Esophagus squamous epithelium (tissue), 5 donors: Measurements from ENCODE around the gene POR. TPM values are rescaled to one million over a fixed set of nuclear protein-coding genes. Genes with fewer than 3 reads are reported as not detected.
A peak's percentile ranks its signal among the peaks of the same experiment; 100 is the strongest.
"Not testable (repeated sequence)": the region's sequence is repeated elsewhere in the genome, so short reads cannot be mapped to it uniquely, and the experiment has no call there.

Experiments
- DNase-seq: peaks from one replicate; lab custom pipeline; 2025; lab: John Stamatoyannopoulos, UW
- H3K27ac ChIP-seq, 4 donors: fragments of 200-600 bp; sonication (generic); one replicate each; pipeline ENCODE4 v1.5.1; 2016 to 2019; ENCODE audit warnings: mild to moderate bottlenecking in 1 of 4
- H3K27me3 ChIP-seq, 4 donors: fragments of 200-600 bp; sonication (generic); 1 replicate in 3 of 4; 2 replicates in 1 of 4; pipeline versions ENCODE4 v1.5.1 to v1.6.0; 2017 to 2021; ENCODE audit warnings: antibody characterized with exemption in 1 of 4
- H3K36me3 ChIP-seq, 3 donors: fragments of 200-600 bp; sonication (generic); one replicate each; pipeline ENCODE4 v1.5.1; 2016 to 2019
- H3K4me1 ChIP-seq, 3 donors: fragments of 200-600 bp; sonication (generic); one replicate each; pipeline ENCODE4 v1.5.1; 2017 to 2019
- H3K4me3 ChIP-seq, 4 donors: fragments of 200-600 bp; sonication (generic); 1 replicate in 3 of 4; 2 replicates in 1 of 4; pipeline ENCODE4 v1.5.1; 2016 to 2019; ENCODE audit warnings: mild to moderate bottlenecking in 2 of 4, moderate library complexity in 1 of 4
- H3K9me3 ChIP-seq, 3 donors: fragments of 200-600 bp; sonication (generic); one replicate each; pipeline ENCODE4 v1.5.1; 2016 to 2019
- CTCF ChIP-seq, 6 experiments: fragments of 450-650 bp in 4 of 6; fragments of 200-600 bp in 2 of 6; sonication (generic) in 2 of 6; IDR thresholded peaks; one replicate each; pipeline ENCODE4 v1.5.1; 2016 to 2019; ENCODE audit warnings: antibody characterized with exemption in 6 of 6, mild to moderate bottlenecking in 4 of 6, moderate library complexity in 4 of 6
- POLR2A ChIP-seq, 4 donors: fragments of 450-650 bp; IDR thresholded peaks; one replicate each; pipeline ENCODE4 v1.6.1; 2017; ENCODE audit warnings: antibody characterized with exemption in 4 of 4, mild to moderate bottlenecking in 4 of 4, moderate library complexity in 3 of 4
- WGBS, 2 donors: methylation state at CpG; one replicate each; pipeline ENCODE4 v1.1.5; 2018; 5-methylcytosine and 5-hydroxymethylcytosine counted together
- intact Hi-C: fragments of 100-400 bp; cut with DNase I; formaldehyde crosslinking; loops from one replicate; pipeline ENCODE4 v1.15.0; 2022
- small RNA-seq, 4 donors: library from RNA; depleted of rRNA; stranded (forward); fragments of <200 nt; gene quantifications; one replicate each; pipeline ENCODE3, GENCODE V24; 2016
- total RNA-seq, 4 donors: library from RNA; depleted of rRNA; stranded (reverse); fragments of >200 nt; gene quantifications; one replicate each; pipeline ENCODE4 v1.1.0, GENCODE V29; 2016
- donor health status: DM: yes; HTN: yes; CAD: no.

Gene POR
- total RNA-seq, 4 donors from 2014 or later = 71.0 to 116 (median 81.6) TPM

- H3K4me3 ChIP-seq, H3K27me3 ChIP-seq, H3K27ac ChIP-seq, intact Hi-C loops, H3K9me3 ChIP-seq, DNase-seq, H3K4me1 ChIP-seq: not testable (repeated sequence)
- H3K36me3 ChIP-seq = peaks cover 0 to 49% (median 0%) of the 10 kb centered on the region in 3 donors
- WGBS, 2 donors = 81 to 96% methylated on average over 6 to 7 of the region's 7 CpGs
- peak in 1 of 6 experiments; percentile 35 for TF ChIP-seq CTCF (IDR thresholded peaks at IDR 0.05)
Observed at GRCh38 chr7:76029682-76030081, 114.7 kb downstream of the POR start.

- no peaks in the 10 kb centered on the region for H3K27me3 ChIP-seq
- intact Hi-C loops = no loop called here
- H3K27ac ChIP-seq = no peak overlapping the region
- peaks cover 0 to under 1% (median 0%) of the 10 kb centered on the region in 3 donors for H3K4me1 ChIP-seq
- no peak overlapping the region for H3K4me3 ChIP-seq
- WGBS, 2 donors = 93 to 100% methylated on average over 1 of the region's 1 CpG
- no peak for DNase-seq
- peaks cover 0 to 32% (median 0%) of the 10 kb centered on the region in 3 donors for H3K36me3 ChIP-seq
- no peak for TF ChIP-seq CTCF (IDR thresholded peaks at IDR 0.05)
- TF ChIP-seq POLR2A (IDR thresholded peaks at IDR 0.05) = no peak
- H3K9me3 ChIP-seq = no peaks in the 10 kb centered on the region
Observed at GRCh38 chr7:76031964-76032363, 117.0 kb downstream of the POR start.

Small RNA genes lying within 50 kb of the gene (small RNA-seq; reads per million reads assigned to genes)
- gene SNORA14A = 1.2 to 4.2 (median 1.4) reads per million in 4 donors

Other genes with a start within 250 kb of the POR start
- 1 to 10 TPM; 3.2 to 9.5 (median 6.4) TPM for gene HIP1, start 176.2 kb upstream of the POR start, total RNA-seq
- gene CCL26, start 142.9 kb upstream of the POR start, total RNA-seq = not detected
- 1 to 10 TPM in 3 of 4 donors, not detected in 1; 2.2 to 3.9 (median 2.9) TPM for gene CCL24, start 101.3 kb upstream of the POR start, total RNA-seq
- gene RHBDD2, start 36.1 kb upstream of the POR start, total RNA-seq = 10 to 100 TPM; 27.0 to 38.2 (median 33.5) TPM
- 10 to 100 TPM; 14.4 to 53.9 (median 20.1) TPM for gene TMEM120A, start 79.4 kb downstream of the POR start, total RNA-seq
- 10 to 100 TPM; 19.3 to 45.7 (median 32.2) TPM for gene STYXL1, start 132.8 kb downstream of the POR start, total RNA-seq
- 100 to 1,000 TPM in 3 of 4 donors, 10 to 100 TPM in 1; 92.5 to 160 (median 131) TPM for gene MDH2, start 133.0 kb downstream of the POR start, total RNA-seq